GDM1 (cell line): Measurements from ENCODE around the gene NOC2L.
"Not testable (repeated sequence)": the region's sequence is repeated elsewhere in the genome, so short reads cannot be mapped to it uniquely, and the experiment has no call there.

Source experiments
- DNase-seq: peaks from one replicate; lab custom pipeline; 2025; lab: John Stamatoyannopoulos, UW

Gene NOC2L

DNA sequence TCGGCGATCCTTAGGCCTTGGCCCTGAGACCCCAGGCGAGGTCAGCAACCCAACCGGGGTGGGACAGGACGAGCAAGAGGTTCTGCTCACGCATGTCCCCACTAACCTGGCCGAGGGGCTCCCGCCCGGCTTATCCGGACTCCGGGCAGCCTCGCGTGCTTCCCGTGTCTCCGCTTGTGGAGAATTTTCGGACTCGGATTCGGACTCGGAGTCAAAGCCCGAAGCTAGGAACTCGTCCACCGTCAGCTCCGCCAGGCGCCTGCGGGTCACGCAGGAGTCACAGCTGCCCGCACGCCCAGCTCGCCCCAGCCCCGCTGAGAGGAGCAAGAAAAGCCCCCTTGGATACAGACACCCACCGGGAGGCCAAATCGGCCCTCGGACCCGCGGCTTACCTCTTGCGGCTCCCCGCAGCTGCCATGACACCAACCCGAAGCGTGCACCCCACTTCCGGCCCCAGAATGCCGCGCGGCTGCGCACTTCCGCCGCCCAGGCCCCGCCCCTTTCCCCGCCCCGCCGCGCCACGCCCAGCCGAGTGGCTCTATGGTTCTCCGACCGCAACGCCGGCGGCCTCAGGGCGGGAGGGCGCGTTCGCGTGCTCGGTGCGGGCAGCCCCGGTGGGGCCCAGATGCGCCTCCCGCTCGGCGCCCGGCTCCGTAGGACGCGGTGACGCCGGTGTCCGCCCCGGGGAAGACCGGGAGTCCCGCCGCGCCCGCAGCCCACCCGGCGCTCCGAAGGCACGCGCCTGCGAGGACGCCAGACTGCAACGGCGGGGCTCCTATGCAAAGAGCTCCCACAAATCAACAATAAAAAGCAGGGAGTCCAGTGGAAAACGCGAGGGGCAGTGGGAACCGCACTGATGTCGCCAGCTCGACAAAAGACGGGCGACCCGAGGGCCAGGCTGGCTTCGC lies at the start of gene NOC2L:
Gene NOC2L (minus strand): TSS at position 434 of the 908 bp plus-strand sequence. CDS start 16 bp downstream, at position 418.
- peak; percentile 84 for DNase-seq

DNA sequence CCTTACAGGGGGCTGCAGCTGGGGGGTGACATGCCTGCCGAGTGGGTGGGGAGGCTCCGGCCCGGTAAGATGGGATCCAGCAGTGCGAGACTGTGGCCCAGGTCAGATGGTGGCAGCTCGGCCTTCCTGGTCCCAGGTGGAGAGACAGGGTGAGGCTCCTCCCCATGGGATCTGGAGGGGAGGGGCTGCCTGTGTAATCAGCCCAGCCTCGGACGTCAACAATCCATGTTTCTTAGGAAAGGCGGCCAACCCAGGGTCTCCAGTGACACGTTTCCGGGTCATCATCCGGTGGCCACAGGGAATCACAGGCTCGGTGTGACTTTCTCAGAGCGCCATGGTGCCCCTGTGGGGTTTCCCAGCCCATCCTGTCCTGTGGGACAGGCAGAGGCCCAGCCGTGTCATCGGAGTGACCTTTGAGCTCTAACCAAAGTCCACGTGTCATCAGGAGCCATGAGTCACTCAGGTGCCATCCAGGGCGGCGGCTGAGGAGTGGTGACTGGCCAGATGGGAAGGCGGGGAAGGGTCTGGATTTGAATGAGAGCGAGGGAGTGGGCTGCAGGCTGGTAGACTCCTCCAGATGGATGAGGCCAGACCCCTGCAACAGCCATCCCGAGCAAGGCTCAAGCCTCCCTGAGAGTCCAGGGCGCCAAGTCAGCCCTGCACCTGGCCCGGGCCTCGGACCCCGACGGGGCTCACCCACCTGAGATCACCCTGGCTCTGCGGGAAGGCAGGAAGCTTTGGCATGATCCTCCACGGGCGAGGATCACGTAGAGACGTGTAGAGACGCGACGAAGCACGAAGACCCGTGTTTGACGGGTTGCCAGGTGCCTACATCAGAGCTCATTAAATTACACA lies 47.5 kb upstream of the NOC2L start:
- DNase-seq: no peak

DNA sequence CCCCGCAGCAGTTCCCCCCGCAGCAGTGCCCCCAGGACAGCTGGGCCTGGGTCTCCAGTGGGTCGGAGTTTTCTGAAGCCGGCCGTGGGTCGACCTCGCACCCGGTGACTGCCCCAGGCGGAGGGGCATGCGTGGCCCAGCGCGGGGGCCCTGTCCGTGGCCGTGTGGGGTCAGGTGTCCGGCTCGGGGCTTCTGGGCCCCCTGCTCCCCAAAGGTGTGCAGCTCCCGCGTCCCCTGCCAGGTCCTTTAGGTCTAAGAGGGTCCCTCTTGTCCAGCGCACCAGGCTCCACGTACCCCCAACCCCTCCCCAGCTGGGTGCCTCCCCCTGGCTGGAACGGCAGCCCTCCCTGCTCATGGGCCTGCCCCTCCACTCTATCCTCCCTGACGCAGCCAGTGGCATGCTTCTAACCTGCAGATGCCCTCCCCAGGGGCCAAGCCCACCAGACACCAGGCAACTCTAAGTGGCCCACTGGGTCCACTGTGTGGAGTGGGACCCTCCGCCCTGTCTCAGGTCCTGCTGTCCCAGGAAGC lies 46.8 kb upstream of the NOC2L start:
- no peak for DNase-seq

DNA sequence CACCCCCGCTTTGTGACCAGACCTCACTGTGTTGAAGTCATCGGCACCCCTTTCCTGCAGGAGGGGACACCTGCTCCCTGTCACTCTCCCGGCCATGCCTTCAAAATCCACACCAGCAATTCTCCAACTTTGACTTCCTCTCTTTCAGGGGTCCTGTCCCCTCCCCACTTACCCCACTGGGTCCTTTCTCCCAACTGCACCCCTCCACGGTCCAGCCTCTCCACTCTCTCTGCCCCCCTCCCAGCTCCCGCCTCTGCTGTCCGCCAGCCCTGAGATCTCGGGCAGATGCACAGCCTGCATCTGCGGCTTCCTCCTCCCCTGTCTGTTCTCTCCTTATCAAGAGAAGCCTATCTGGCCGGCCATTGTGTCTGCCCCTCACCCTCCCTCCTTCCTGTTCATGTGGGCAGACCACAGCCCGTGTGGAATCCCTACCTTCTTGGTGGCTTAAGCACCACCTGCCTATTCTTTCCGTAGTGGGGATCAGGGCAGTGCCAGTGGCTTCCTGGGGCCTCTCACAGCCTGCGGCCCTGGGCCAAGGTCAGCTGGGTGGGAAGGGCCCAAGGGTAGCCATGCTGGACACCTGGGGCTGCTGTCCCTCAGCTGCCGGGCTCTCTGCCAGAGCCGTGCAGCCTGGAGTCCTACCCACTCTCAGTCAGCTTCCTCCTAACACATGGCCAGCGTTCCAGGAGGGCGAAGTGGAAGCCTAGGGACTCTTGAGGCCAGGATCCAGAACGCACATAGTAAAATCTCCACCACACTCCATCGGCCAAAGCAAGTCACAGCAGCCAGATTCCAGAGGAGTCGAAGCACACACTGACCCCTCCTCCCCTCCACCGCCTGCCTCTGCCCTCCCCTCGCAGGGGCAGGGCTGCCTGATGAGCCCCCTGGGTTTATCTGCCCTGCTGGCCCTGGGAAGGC lies 46.0 kb upstream of the NOC2L start:
- DNase-seq: peak; percentile 39

DNA sequence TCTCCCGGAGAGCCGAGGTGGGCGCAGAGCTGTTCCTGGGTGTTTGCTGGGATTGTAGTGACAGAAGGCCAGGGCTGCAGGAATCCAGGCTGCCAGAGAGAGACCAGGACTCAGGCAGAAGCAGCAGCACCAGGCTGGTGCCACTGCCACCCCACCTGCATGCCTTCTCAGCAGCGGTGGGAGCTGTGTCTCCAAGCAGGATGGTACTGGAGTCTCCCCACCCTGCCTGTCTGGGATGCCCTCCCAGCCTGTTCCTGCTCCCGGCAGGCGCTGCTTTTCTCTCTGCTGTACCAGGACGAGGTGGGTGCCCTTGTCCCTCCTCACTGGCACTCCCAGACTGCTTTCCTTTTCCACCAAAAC lies 45.3 kb upstream of the NOC2L start:
- DNase-seq: no peak

DNA sequence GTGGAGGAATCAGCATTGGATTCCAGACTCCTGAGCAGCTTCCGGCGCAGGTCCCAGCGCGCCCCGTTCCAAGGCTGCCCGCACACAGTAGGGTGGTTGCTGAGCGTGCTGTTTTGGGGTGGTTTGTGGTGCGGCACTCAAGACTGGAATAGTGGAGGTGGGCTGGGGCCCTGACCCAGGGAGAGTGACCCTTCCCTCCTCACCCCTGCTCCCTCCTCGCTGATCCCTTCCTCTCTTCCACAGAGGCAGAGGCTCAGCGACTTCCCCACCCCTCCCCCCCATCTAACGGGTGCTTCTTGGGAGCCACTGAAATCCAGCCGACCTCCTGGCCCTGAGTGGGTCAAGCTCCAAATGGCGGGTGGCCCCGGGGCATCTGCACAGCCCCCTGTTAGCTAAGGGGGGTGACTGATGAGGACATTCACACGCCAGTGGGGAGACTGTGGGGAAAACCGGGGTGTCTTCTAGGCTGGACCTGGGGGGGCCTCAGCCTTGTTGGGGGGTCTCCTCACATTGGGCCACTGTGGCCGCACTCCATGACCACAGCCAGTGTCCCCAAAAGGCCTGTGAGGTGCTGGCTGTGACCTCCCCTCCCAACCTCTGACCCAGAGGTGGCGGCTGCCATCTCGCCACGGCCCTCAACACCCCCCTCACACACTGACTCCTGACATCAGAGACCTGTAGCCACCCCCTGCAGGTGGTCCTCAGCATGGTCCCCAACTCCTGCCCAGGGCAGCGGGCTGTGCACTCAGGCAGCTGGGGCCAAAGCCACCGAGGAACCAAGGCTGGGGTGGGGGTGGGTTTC lies 44.8 kb upstream of the NOC2L start:
- DNase-seq: no peak

DNA sequence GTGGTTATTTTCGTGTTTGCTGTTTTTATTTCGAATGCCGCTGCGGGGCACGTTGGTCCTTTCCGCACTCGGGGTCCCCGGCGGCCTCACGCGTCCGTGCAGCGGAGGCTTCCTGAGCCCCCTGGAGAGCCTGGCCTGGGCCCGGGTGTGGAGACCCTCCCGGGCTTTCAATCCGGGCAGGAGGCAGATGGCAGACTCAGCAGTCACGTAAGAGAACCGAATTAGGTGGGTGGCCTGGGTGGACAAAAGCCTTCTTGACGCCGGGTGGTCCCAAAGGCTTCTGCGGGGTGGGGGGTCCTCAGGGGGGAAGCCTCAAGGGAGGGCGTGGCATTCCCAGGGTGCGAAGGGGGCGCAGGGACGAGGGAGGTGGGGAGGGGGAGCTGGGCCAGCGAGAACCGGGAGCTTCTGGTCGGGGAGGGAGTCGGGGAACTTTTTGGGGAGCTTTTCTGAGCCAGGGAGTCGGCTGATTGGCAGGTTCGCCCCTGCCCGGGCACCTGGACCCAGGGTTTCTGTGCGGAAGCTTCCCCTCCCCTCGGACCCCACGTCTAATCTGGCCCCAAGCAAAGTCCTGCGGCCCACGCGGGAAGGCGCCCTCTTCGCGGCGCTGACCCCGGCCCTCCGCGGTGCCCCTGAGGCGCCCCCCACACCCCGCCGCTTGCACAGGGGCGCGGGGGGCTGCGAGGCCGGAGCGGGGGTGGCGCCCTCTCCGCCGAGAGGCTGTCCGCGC lies 42.2 kb upstream of the NOC2L start:
- no peak for DNase-seq

DNA sequence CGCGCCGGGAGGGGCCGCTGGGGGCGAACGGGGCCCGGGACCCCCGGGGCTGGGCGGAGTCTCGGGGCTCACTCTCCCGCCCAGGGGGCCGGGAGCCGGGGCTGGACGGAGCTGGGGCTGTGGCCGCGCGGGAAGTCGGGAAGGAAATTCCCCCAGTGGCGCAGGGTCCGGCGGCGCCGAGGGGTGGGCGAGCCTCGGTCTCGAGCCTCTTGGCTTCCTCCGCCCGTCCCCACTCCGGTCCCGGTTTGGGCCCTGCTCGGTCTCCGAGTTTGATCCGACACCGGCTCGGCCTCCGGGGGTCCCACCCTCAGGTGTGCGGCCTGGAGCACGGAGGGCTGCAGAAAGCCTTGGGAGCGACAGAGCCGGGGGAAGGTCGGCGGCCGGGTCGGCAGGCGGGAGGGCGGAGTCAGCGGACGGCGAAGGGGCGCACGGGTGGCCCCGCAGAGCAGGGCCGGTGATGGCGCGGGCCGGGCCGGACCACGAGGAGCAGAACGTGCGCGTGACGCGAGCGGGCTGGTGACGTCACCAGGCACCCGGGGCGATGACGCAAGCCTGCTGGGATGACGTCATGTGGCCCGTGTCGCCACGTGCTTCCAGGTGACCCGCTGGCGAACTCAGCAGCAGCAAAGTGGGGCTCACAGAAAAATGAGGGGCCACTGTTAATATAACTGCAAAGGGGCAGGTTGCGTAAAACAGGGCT lies 41.5 kb upstream of the NOC2L start:
- DNase-seq: peak; percentile 32

DNA sequence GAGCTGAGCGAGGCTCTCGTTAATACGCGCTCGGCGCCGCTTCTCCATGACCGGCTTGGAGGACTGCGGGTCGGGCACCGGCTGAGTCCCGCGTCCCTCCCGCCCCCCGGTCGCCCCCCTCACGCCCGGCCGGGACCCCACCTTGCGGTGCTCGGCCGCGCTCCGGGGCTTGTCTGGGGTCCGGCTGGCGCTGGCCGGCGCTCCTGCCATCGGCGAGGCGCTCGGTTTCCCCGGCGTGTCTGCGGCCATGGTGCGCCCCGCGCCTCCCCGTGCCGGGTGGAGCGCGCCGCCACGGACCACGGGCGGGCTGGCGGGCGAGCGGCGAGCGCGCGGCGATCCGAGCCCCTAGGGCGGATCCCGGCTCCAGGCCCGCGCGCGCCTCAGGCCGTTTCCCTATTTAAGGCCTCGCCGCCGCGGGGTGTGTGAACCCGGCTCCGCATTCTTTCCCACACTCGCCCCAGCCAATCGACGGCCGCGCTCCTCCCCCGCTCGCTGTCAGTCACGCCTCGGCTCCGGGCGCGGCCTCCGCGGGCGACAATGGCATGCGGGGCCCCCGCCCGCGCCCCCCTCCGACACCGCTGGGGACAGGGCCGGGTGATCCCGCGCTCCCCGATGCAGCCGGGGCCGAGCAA lies 40.8 kb upstream of the NOC2L start, which contains the start of gene HES4:
Gene HES4 (minus strand): TSS at position 373 of the 632 bp plus-strand sequence. CDS start 124 bp downstream, at position 249.
- peak; percentile 51 for DNase-seq

DNA sequence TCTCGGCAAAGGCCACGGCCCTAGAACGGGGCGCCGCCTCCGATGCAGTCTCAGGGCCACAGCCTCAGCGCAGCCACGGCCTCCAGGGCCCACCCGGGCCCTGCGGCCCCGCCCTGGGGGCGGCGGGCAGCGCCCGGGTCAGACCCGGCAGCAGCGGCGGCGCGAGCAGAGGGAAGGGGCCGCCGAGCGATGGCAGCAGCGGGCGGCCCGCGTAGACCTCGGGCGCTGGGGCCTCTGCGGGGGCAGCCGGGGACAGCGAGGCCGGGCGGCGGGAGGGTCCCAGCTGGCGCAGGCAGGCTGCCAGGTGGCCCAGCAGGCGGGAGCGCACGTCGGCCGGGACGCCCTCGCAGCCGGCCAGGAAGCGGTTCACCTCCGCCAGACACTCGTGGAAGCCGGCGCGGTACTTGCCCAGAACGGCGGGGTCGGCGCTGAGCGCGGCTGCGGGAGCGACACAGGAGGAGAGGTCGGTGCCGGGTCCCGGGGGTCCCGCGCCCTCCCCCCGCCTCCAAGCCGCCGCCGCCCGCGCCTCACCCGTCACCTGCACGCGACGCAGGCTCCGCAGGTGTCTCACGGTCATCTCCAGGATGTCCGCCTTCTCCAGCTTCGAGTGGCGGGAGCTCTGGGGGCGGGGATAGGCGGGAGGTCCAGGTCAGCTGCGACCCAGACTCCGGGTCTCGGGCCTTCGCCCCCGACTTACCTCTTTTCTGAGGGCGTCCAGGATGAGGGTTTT lies 40.1 kb upstream of the NOC2L start:
- no peak for DNase-seq

DNA sequence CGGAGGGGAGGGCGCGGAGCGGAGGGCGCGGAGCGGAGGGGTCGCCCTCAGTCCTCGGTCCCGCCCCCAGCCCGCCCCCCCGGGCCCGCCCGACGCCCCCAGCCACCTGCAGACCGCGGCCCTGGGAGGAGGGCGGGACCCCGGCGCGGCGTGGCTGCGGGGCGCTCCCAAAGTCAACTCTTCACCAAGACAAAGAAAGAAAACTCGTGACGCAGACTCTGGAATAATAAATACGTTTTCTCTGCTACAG lies 39.6 kb upstream of the NOC2L start:
- no peak for DNase-seq

DNA sequence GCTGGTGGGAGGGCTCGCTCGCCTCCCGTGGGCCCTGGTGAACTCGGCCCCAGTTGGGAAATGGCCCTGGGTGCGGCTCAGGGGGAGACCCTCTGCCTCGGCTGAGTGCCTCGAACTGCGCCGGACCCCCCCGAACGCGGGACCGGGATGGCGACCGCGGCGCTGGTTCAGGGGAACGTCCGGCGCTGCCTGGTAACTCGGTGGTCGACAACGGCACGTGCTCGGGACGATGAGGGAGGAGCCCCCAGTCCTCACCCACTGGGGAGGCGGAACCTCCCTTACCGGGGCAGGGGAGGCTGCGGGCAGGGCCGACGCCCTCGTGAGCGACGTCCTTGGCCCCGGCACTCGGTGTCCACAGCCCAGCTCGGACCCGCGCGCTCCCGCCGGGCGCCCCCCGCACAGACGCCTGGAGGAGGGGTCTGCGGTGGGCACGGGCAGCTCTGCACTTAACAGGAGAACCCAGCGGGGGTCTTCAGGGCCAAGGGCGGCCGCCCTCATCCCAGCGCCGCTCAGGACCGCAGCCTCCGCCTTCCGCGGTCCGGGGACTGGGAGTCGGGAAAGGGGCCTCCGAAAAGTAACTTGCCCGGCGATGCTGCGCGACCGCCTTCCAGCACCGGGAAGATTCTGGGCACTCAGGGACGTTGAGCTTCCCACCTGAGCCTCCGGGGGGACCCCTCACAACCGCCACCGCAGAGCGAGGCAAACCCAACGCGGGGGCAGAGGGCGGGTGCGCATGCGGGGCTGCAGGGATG lies 39.1 kb upstream of the NOC2L start:
- DNase-seq: no peak

DNA sequence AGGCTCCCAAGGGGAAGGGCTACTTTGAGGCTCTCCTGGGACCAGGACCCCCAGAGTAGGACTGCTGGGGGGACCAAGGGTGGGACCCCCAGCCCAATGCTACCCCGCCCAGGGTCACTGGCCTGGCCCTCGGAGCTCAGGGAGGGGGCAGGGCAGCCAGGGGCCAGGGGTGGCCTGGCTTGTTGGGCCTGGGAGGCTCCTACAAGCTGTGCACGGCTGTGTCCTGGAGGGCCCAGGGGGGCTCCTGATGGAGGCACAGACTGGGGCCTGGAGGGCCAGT lies 38.6 kb upstream of the NOC2L start:
- DNase-seq: no peak

DNA sequence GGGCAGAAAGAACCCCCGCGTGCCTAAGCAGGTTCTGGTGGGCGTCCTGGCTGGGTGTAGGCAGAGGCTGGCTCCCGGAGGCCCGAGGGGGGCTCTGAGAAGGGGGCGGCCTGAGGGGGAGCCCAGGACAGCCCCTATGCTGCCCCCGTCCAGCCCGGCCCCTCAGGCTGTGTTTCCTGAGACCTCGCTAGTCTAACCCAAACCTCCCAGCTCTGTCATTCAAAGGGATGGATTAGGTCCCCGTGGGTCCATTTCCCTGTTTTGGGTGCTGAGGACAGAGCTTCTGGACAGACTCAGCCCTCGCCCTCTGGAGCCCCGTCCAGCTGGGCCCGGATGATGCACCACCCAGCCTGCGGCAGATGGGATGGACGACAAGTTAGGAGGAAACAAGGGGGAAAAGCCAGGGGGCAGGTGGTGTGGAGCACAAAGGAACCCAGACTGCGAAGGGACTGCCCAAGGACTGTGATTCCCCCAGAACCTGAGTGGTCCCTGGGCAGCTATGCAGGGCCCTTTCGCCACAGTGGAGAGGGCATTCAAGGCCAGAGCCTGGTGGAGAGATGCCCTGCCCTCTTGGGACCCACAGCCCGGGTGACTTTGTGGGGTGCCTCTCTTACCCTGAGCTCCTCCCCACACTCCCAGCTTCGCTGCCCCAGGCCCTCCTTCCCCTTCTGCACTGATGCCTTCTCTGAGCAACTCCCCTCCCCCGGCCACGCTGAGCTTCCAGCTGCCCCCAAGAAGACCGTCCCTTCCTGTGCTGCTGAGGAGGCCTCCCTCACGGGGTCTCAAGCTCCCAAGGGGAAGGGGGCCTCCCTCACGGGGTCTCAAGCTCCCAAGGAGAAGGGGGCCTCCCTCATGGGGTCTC lies 38.0 kb upstream of the NOC2L start:
- DNase-seq: no peak

DNA sequence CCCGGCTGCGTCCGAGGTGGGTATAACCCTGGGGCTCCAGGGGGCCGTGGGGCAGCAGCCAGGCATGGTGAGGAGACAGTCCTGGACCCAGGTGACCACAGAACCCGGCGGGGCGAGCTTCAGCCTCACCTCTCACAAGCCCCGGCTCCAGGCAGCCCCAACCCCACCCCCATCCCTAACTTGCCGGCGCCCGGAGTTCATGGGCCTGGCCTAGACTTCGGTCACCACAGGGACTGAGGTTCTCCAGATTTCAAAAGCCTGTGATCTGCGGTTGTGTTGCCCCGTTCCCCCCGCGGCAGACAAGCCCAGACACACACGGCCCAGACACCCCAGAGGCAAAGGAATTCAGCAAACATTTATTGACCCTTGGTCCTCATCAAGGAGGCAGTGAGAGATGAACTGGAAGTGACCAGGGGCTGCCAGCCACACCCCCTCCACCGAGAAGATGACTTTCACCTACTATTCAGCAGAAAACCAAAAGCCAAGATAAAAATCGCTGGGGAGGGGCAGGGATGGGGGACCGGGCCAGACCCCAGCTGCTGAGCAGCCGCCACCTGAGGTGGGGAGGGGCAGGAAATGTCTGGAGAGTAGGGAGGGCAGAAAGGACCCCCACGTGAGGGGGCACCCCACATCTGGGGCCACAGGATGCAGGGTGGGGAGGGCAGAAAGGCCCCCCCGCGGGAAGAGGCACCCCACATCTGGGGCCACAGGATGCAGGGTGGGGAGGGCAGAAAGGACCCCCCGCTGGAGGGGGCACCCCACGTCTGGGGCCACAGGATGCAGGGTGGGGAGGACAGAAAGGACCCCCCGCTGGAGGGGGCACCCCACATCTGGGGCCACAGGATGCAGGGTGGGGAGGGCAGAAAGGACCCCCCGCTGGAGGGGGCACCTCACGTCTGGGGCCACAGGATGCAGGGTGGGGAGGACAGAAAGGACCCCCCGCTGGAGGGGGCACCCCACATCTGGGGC lies 36.9 kb upstream of the NOC2L start:
- no peak for DNase-seq

DNA sequence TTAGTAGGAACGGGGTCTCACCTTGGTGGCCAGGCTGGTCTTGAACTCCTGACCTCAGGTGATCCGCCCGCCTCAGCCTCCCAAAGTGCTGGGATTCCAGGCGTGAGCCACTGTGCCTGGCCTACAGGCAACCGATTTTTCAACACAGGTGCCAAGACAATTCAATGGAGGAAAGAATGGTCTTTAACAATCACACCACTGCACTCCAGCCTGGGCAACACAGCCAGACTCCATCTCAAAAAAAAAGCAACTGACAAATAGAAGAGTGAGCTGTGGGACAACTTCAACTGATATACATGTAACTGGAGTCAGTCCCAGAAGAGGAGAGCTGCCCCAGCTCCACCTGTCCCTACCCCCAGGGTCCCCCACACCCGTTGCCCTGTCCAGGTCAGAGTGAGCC lies 35.5 kb upstream of the NOC2L start:
- DNase-seq: not testable (repeated sequence)
